ENCODE data around the gene ZNF536.
"Not testable (repeated sequence)": the region's sequence is repeated elsewhere in the genome, so short reads cannot be mapped to it uniquely, and the experiment has no call there.

Gene ZNF536

DNA sequence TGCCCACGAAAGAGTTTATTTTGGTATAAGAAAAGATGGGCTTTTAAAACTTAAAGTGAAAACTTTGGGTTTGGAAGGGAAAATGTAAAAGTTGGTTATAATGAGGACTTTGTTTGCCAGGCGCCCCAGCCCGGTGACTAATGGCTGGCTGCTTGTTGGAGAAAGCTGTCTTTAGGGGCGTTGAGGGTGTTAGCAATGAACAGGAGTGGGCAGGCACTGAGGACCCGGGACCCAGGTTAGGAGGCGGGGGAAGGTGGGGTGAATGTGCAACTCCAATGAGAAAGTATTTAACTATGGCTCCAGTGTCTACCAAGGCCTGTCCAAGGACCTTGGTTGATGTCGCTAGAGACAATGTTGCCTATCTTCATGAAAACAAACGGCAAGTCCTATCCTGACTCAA is 118.6 kb downstream of the ZNF536 start:
- no peak overlapping the region for H3K4me3 ChIP-seq (ENCODE audit: low read depth, low read length)
- TF ChIP-seq, protein P1, sequence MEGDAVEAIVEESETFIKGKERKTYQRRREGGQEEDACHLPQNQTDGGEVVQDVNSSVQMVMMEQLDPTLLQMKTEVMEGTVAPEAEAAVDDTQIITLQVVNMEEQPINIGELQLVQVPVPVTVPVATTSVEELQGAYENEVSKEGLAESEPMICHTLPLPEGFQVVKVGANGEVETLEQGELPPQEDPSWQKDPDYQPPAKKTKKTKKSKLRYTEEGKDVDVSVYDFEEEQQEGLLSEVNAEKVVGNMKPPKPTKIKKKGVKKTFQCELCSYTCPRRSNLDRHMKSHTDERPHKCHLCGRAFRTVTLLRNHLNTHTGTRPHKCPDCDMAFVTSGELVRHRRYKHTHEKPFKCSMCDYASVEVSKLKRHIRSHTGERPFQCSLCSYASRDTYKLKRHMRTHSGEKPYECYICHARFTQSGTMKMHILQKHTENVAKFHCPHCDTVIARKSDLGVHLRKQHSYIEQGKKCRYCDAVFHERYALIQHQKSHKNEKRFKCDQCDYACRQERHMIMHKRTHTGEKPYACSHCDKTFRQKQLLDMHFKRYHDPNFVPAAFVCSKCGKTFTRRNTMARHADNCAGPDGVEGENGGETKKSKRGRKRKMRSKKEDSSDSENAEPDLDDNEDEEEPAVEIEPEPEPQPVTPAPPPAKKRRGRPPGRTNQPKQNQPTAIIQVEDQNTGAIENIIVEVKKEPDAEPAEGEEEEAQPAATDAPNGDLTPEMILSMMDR (IDR thresholded peaks at IDR 0.05; ENCODE audit: borderline replicate concordance, insufficient read depth, low read depth, low read length), result no peak

DNA sequence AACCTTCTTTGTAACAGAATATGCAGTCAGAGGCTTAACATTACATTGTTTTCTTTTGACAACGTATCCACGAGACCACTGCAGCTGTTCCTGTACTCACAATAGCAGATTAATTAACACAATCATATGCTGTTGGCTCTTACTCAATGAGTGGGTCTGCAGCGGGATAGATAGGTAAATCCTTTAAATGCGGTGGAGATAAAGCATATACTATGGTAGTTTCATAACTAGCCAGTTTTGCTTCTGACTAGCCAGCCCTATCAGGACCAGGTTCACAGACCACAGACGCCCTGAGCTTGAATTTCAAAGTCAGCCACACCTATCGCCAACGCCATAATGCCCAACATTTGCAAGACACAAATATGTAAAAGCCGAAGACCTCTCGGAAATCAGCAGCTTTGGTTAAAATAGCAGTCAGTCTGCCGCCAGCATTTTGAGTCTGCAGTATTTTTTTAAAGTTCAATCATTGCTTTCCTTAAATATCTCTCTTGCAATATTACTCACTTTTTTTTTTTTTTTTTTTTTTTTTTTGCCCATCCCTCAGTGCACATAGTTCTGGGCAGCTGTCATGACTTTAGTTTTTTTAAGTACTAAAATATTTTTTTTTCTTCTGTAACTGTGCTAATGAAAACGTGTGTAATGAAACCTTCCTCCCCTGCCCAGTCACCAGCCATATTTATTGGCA is 120.5 kb downstream of the ZNF536 start:
- no peak overlapping the region for H3K4me3 ChIP-seq (ENCODE audit: low read depth, low read length)
- TF ChIP-seq, protein P1 (IDR thresholded peaks at IDR 0.05; ENCODE audit: borderline replicate concordance, insufficient read depth, low read depth, low read length), result no peak

DNA sequence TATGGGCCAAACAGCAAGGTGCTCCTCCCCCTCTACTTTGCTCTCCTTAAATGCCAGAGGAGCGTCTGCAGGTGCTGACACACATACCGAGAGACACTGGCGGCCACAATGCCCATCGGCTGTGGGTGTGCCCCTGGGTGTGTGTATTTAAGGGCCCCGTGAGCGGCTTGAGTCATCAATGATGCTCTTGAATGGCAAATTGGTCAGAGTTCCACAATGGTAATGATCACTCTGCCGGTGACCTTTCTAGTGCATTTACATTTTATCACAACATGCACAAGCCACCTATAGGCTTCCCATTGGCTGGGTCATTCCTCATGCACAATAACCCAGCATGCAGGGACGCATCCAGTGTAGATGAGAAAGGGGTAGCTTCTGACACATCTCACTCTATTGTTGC is 124.8 kb downstream of the ZNF536 start:
- TF ChIP-seq, protein P1 (IDR thresholded peaks at IDR 0.05; ENCODE audit: borderline replicate concordance, insufficient read depth, low read depth, low read length), result no peak
- H3K4me3 ChIP-seq (ENCODE audit: low read depth, low read length), result no peak overlapping the region

DNA sequence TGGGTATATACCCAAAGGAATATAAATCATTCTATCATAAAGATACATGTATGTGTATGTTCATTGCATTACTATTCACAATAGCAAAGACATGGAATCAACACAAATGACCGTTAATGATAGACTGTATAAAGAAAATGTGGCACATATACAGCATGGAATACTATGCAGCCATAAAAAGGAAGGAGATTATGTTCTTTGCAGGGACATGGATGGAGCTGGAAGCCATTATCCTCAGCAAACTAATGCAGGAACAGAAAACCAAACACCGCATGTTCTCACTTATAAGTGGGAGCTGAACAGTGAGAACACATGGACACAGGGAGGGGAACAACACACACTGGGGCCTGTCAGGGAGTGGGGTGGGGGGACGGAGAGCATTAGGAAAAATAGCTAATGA is 125.9 kb downstream of the ZNF536 start:
- H3K4me3 ChIP-seq (ENCODE audit: low read depth, low read length), result not testable (repeated sequence)

DNA sequence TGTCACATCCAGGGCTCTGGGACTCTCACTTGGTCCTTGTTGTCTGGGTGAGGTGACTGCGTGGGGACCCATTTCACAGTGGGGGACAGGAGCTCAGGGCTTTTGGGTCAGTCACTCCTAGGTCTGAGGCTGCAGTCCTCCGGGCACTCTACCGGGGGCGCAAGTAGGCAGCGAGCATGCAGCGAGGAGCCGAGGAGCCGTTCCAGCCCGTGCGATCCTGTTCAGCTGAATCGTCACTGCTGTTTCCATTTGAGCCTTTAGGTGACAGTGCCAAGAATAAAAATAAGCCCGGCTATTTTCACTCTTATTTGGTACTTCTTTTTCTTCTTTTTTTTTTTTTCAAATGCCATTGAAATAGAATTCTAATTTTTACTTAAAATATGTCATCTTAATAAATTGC is 126.5 kb downstream of the ZNF536 start:
- H3K4me3 ChIP-seq (ENCODE audit: low read depth, low read length), result no peak overlapping the region
- TF ChIP-seq, protein P1 (IDR thresholded peaks at IDR 0.05; ENCODE audit: borderline replicate concordance, insufficient read depth, low read depth, low read length), result no peak

DNA sequence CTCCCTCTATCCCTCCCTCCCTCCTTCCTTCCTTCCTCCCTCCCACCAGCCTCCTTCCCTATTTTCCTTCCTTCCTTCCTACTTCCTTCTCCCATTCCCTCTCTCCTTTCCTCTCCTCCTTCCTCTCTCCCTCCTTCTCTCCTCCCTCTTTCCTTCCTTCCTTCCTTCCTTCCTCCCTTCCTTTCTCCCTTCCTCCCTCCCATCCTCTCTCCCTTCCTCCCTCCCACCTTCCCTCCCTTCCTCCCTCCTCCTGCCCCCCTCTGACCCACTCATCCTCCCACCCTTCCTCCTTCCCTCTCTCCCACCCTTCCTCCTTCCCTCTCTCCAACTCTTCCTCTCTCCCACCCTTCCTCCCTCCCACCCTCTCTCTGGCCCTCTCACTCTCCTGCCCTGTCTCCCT is 132.1 kb downstream of the ZNF536 start:
- TF ChIP-seq, protein P1 (IDR thresholded peaks at IDR 0.05; ENCODE audit: borderline replicate concordance, insufficient read depth, low read depth, low read length), result no peak
- no peak overlapping the region for H3K4me3 ChIP-seq (ENCODE audit: low read depth, low read length)

DNA sequence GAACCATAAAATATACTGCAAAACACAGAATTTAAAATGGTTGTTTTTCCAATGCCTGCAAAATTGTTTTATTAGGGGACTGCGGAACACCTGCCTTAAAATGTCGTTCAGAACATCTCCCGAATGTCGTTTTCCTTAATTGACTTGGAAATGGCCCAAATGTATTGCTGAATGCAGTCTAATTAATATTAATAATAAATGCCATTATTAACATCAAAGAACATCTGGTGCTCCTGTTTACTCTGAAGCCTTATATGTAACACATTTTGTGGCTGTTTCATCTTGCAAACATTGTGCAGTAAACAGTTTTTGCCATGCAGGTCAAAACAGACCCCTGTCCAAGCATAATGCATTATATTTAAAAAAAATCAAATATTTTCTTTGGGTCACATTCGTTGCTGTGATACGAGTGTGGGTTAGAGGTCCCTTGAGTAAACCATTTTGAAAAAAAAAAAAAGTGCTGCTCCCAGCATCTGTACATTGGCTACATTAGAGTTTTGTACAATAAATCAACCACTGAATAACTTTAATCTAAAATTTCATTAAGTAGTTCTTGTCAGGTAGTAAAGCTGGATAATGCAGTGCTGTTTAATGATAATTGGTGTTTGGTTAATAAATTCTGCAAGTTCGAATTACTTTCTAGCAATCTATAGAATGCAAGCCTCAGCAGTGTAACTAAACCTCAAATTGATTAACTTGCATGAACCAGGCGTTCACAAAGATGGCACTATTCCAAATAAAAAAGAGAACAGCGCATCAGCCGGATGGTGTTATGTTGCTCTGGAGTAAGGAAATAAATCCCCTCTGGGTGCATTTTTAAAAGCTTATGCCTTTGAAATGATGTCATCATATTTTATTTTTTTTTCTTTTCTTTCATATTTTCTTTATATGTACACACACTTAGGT is 140.2 kb downstream of the ZNF536 start:
- TF ChIP-seq, protein P1 (IDR thresholded peaks at IDR 0.05; ENCODE audit: borderline replicate concordance, insufficient read depth, low read depth, low read length), result no peak
- H3K4me3 ChIP-seq (ENCODE audit: low read depth, low read length), result no peak overlapping the region
